GM18867 (cell line): ENCODE data around the gene OR5B21.

Experiments used
- ATAC-seq: cut with Tn5 transposase; IDR thresholded peaks from one replicate; pipeline ENCODE4 v1.9.1; 2021; ENCODE audit warnings: mild to moderate bottlenecking, moderate library complexity; ENCODE audit not compliant: unreplicated experiment

The OR5B21 gene

GRCh38 chr11:58494101-58494500 lies 13.8 kb downstream of the OR5B21 start:
- ATAC-seq, result no peak

GRCh38 chr11:58493676-58494075 lies 14.2 kb downstream of the OR5B21 start:
- ATAC-seq, result no peak

- no peak for ATAC-seq
Measured at GRCh38 chr11:58490827-58491226, 17.1 kb downstream of the OR5B21 start.

GRCh38 chr11:58487170-58487569 lies 20.7 kb downstream of the OR5B21 start:
- ATAC-seq, result no peak

GRCh38 chr11:58485961-58486360 lies 21.9 kb downstream of the OR5B21 start:
- no peak for ATAC-seq

- no peak for ATAC-seq
Measured at GRCh38 chr11:58471892-58472291, 36.0 kb downstream of the OR5B21 start.

GRCh38 chr11:58466293-58466692 lies 41.6 kb downstream of the OR5B21 start:
- ATAC-seq, result no peak

- ATAC-seq, result no peak
Measured at GRCh38 chr11:58465690-58466089, 42.2 kb downstream of the OR5B21 start.
